HG03575 (cell line): ENCODE data around the gene OSBPL2.

ENCODE experiments used
- ATAC-seq: cut with Tn5 transposase; IDR thresholded peaks from one replicate; pipeline ENCODE4 v1.9.1; 2021; ENCODE audit not compliant: unreplicated experiment, insufficient number of reproducible peaks, low FRiP score; ENCODE audit errors: extremely low read depth

The OSBPL2 gene

GRCh38 chr20:62344092-62344491, 105.8 kb downstream of the OSBPL2 start:
- no peak for ATAC-seq

- no peak for ATAC-seq
These were observed 106.5 kb downstream of the OSBPL2 start for GRCh38 chr20:62344782-62345181.
